Prostate gland (tissue), 2 donors: Measurements from ENCODE around the gene TMED5.

ENCODE experiments used
- POLR2AphosphoS5 ChIP-seq: sonication (generic); formaldehyde crosslinking; IDR thresholded peaks from one replicate; pipeline ENCODE4 v1.6.1; 2017; ENCODE audit warnings: antibody characterized with exemption
- TF ChIP-seq, protein P1 (sequence below), 4 experiments: fragments of 200-600 bp in 2 of 4; fragments of 450-650 bp in 2 of 4; sonication (generic) in 2 of 4; IDR thresholded peaks; 1 replicate in 3 of 4; 2 replicates in 1 of 4; pipeline ENCODE4 v1.5.1; 2016 to 2019; ENCODE audit warnings: antibody characterized with exemption in 4 of 4, mild to moderate bottlenecking in 2 of 4, moderate library complexity in 2 of 4

DNA sequence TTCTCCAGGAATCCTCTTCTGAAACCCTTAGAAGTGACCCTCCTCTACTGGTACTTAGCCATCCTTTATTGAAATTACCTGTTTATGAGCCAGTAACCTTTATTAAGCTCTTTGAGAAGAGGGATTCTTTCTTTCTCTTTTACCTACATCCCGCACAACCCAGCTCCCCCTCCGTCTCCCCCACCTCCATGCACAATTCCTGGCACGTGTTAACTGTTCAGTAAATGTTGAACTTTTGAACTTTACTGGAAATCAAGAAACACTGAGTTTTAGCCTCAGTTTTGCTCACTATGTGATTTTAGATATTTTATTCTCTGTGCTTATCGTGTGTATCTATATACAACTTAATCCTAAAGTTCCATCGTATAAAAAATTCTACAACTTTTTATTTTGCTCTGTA, 1.8 kb downstream of the TMED5 start:
- TF ChIP-seq, protein P1, sequence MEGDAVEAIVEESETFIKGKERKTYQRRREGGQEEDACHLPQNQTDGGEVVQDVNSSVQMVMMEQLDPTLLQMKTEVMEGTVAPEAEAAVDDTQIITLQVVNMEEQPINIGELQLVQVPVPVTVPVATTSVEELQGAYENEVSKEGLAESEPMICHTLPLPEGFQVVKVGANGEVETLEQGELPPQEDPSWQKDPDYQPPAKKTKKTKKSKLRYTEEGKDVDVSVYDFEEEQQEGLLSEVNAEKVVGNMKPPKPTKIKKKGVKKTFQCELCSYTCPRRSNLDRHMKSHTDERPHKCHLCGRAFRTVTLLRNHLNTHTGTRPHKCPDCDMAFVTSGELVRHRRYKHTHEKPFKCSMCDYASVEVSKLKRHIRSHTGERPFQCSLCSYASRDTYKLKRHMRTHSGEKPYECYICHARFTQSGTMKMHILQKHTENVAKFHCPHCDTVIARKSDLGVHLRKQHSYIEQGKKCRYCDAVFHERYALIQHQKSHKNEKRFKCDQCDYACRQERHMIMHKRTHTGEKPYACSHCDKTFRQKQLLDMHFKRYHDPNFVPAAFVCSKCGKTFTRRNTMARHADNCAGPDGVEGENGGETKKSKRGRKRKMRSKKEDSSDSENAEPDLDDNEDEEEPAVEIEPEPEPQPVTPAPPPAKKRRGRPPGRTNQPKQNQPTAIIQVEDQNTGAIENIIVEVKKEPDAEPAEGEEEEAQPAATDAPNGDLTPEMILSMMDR (IDR thresholded peaks at IDR 0.05), result no peak
- TF ChIP-seq POLR2AphosphoS5, result no peak
